Measurements from ENCODE around the gene NT5E. TPM values are rescaled to one million over a fixed set of nuclear protein-coding genes. Genes with fewer than 3 reads are reported as not detected.
A peak's percentile ranks its signal among the peaks of the same experiment; 100 is the strongest.

NT5E gene
- total and polyA plus RNA-seq, 2 of the 13 experiments (the other 11 are each of a cell fraction or from before 2014, with no cell fraction given) = 9.5 to 33.0 TPM

GRCh38 chr6:85405175-85405852 is 44.6 kb upstream of the NT5E start (continued):
- TF ChIP-seq RAD21 (CRISPR knock-in tag; IDR thresholded peaks at IDR 0.05) (peak; percentile 26; the same call in 1 of the 2 replicates), SOX13 (IDR thresholded peaks at IDR 0.05) (peak; percentile 89), SOX13 (CRISPR knock-in tag; conservative IDR thresholded peaks at IDR 0.05 in 1 of 2, IDR thresholded peaks at IDR 0.05 in 1 of 2) (peak in 1 of 2 experiments; percentile 98; a peak in 2 of 4 replicates), ZNF510 (CRISPR knock-in tag; IDR thresholded peaks at IDR 0.05; ENCODE audit: low read depth) (no peak), KAT7 (CRISPR knock-in tag; IDR thresholded peaks at IDR 0.05; ENCODE audit: borderline replicate concordance) (no peak), YEATS4 (CRISPR knock-in tag; IDR thresholded peaks at IDR 0.05; ENCODE audit: borderline replicate concordance) (0 out of 2 replicates have a peak, but pooled peaks have one; percentile 38), ZNF512 (CRISPR knock-in tag; IDR thresholded peaks at IDR 0.05) (no peak), ZBTB4 (CRISPR knock-in tag; IDR thresholded peaks at IDR 0.05; ENCODE audit: borderline replicate concordance) (no peak), ZSCAN5A (CRISPR knock-in tag; IDR thresholded peaks at IDR 0.05; ENCODE audit: borderline replicate concordance) (no peak), ZNF687 (CRISPR knock-in tag; IDR thresholded peaks at IDR 0.05) (peak; percentile 48), ADNP (CRISPR knock-in tag; IDR thresholded peaks at IDR 0.05) (no peak), ZNF350 (CRISPR knock-in tag; IDR thresholded peaks at IDR 0.05; ENCODE audit: borderline replicate concordance, low read depth) (no peak), ZNF773 (CRISPR knock-in tag; IDR thresholded peaks at IDR 0.05; ENCODE audit: borderline replicate concordance) (no peak), GLI4 (CRISPR knock-in tag; IDR thresholded peaks at IDR 0.05; ENCODE audit: borderline replicate concordance) (no peak), BRD4 (CRISPR knock-in tag; IDR thresholded peaks at IDR 0.05) (0 out of 2 replicates have a peak, but pooled peaks have one; percentile 11)

All from HepG2 (cell line).